GM12872 (cell line): ENCODE data around the gene CCR7.

Source experiments
- TF ChIP-seq, protein P1 (sequence below): IDR thresholded peaks from 3 replicates; pipeline ENCODE4 v1.5.1; 2011; ENCODE audit warnings: low read depth, mild to moderate bottlenecking, low read length, moderate library complexity; ENCODE audit not compliant: insufficient read depth

CCR7 gene

GRCh38 chr17:40599468-40599763 is 34.1 kb upstream of the CCR7 start:
- TF ChIP-seq, protein P1, sequence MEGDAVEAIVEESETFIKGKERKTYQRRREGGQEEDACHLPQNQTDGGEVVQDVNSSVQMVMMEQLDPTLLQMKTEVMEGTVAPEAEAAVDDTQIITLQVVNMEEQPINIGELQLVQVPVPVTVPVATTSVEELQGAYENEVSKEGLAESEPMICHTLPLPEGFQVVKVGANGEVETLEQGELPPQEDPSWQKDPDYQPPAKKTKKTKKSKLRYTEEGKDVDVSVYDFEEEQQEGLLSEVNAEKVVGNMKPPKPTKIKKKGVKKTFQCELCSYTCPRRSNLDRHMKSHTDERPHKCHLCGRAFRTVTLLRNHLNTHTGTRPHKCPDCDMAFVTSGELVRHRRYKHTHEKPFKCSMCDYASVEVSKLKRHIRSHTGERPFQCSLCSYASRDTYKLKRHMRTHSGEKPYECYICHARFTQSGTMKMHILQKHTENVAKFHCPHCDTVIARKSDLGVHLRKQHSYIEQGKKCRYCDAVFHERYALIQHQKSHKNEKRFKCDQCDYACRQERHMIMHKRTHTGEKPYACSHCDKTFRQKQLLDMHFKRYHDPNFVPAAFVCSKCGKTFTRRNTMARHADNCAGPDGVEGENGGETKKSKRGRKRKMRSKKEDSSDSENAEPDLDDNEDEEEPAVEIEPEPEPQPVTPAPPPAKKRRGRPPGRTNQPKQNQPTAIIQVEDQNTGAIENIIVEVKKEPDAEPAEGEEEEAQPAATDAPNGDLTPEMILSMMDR = no peak

GRCh38 chr17:40598619-40599467 is 33.6 kb upstream of the CCR7 start:
- TF ChIP-seq, protein P1 = no peak

DNA sequence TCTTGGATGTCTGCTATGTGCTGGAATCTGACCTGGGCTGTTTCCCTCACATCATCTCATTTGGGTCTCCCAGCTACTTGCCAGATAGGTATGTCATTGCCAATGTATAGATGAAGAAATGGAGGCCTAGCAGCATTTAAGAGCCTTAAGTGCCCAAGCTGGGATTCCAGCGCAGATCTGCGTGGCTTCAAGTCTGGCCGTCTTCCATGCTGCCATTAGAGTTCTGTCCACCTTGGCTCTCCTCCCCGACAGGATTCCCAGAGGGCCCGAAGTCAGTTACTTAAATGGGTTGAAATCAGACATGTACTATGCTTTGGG is 33.0 kb upstream of the CCR7 start:
- TF ChIP-seq, protein P1 = no peak

DNA sequence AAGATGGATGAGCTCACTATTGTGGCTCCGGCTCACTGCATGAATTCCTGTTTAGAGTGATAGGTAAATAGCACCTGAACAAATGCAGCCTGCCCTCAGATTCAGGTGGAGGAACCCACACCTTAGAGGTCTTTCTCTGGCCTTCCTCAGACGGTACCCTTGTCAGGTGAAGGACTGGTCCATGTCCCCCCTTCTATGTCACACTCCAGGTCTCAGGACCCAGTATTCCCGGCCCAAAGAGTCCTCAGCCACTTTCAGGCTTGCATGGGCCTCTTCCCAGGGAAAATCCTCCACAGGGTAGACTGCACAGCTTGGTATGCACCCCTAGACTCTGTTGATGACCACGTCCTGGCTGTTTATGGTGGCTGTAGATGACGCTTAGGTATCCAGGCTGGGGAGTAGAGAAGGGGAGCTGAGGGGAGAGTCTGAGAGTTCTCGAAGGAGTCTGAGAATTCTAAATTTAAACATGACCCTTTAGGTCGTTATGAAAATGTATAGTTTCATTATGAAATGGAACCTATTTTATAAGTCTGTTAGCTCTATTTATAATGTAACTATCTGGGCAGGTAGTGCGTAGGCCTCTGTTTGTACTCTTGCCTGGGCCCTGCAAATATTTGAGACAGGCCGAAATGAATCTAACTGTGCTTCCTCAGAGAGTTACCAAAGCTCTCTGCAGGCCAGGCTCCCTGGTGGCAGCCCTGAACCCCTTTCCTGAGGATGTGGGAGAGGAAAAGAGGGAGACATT is 32.5 kb upstream of the CCR7 start:
- TF ChIP-seq, protein P1 = no peak

GRCh38 chr17:40597156-40597555 is 31.9 kb upstream of the CCR7 start:
- TF ChIP-seq, protein P1 = no peak

GRCh38 chr17:40596261-40596919 is 31.1 kb upstream of the CCR7 start:
- TF ChIP-seq, protein P1 = no peak

GRCh38 chr17:40590742-40591141 is 25.5 kb upstream of the CCR7 start:
- TF ChIP-seq, protein P1 = no peak
